HFF-Myc (cell line): ENCODE results near the gene PTPN14.

ENCODE experiments used
- DNase-seq: peaks from one replicate; pipeline ENCODE4 v3.0.0-alpha.2; 2011; ENCODE audit warnings: low read depth; ENCODE audit errors: extremely low read depth
- H3K4me3 ChIP-seq: replicated peaks from 2 replicates; pipeline ENCODE4 v1.5.1; 2011; ENCODE audit warnings: low read depth, mild to moderate bottlenecking, control low read depth, low read length
- CTCF ChIP-seq: IDR thresholded peaks from 2 replicates; pipeline ENCODE4 v1.5.1; 2012; ENCODE audit warnings: mild to moderate bottlenecking, low read depth, low read length, control low read depth; ENCODE audit errors: missing control alignments

The PTPN14 gene

GRCh38 chr1:214377485-214377884, 173.9 kb downstream of the PTPN14 start:
- H3K4me3 ChIP-seq, result no peak overlapping the region
- DNase-seq, result no peak
- no peak for TF ChIP-seq CTCF

GRCh38 chr1:214372092-214372491, 179.3 kb downstream of the PTPN14 start:
- H3K4me3 ChIP-seq, result no peak overlapping the region
- no peak for DNase-seq
- TF ChIP-seq CTCF, result no peak

- no peak for DNase-seq
- TF ChIP-seq CTCF, result no peak
- no peak overlapping the region for H3K4me3 ChIP-seq
Measured at GRCh38 chr1:214370615-214371014, 180.8 kb downstream of the PTPN14 start.

GRCh38 chr1:214369364-214369763, 182.0 kb downstream of the PTPN14 start:
- TF ChIP-seq CTCF, result no peak
- no peak for DNase-seq
- no peak overlapping the region for H3K4me3 ChIP-seq

GRCh38 chr1:214367841-214368240, 183.6 kb downstream of the PTPN14 start:
- no peak for DNase-seq
- TF ChIP-seq CTCF, result no peak
- H3K4me3 ChIP-seq, result no peak overlapping the region

- DNase-seq, result no peak
- H3K4me3 ChIP-seq, result no peak overlapping the region
- TF ChIP-seq CTCF, result no peak
Measured at GRCh38 chr1:214364786-214365295, 186.6 kb downstream of the PTPN14 start.

GRCh38 chr1:214364386-214364785, 187.0 kb downstream of the PTPN14 start:
- no peak overlapping the region for H3K4me3 ChIP-seq
- TF ChIP-seq CTCF, result no peak
- DNase-seq, result no peak
